HCT116 (cell line): Measurements from ENCODE around the gene DOCK3. TPM values are rescaled to one million over a fixed set of nuclear protein-coding genes. Genes with fewer than 3 reads are reported as not detected.

Experiments
- ATAC-seq: fragments of 200-7000 bp; cut with Tn5 transposase; 2 replicates; pipeline ENCODE4 v1.9.1; 2020; ENCODE audit warnings: mild to moderate bottlenecking, moderate library complexity
- BruUV-seq: library from RNA; stranded (reverse); fragments of 400-500 nt; replicated peaks from 2 replicates; lab custom pipeline; 2021; lab: Mats Ljungman, UMichigan
- CTCF ChIA-PET: fragments of 300-600 bp; sonication (Branson Sonifier 250); formaldehyde crosslinking; loops from one replicate; lab custom pipeline; 2021; ENCODE audit warnings: antibody characterized with exemption; lab: Charles Lee
- POLR2A ChIA-PET: fragments of 300-600, 350-600 bp; sonication (Branson Sonifier 250); formaldehyde crosslinking; loops from one replicate; lab custom pipeline; 2021; ENCODE audit warnings: antibody characterized with exemption; lab: Charles Lee
- RAD21 ChIA-PET, 2 experiments: fragments of 300-600 bp; sonication (Branson Sonifier 250); formaldehyde crosslinking; loops; one replicate each; lab custom pipeline; 2023; ENCODE audit warnings: low total read pairs in 2 of 2; ENCODE audit not compliant: uncharacterized antibody in 2 of 2, unreplicated experiment in 2 of 2, low non-redundant PET in 1 of 2; lab: Charles Lee
- DNase-seq: peaks from one replicate; pipeline ENCODE4 v3.0.0-alpha.2; 2010; ENCODE audit warnings: low read depth, low spot score
- H2AFZ ChIP-seq: fragments of 200-600 bp; shearing (Covaris generic), sonication (generic); 2 replicates; pipeline ENCODE4 v1.6.1; 2017; ENCODE audit warnings: low read depth, mixed run types, mixed read lengths, antibody characterized with exemption, low read length; ENCODE audit not compliant: poor library complexity, severe bottlenecking
- H3K27ac ChIP-seq: 2 replicates; pipeline ENCODE4 v1.5.1; 2012; ENCODE audit warnings: low read depth, low read length
- H3K27me3 ChIP-seq: fragments of 200-600 bp; sonication (generic); 2 replicates; pipeline ENCODE4 v1.6.1; 2016; ENCODE audit warnings: mixed run types, low read length, mixed read lengths; ENCODE audit not compliant: insufficient read depth
- H3K36me3 ChIP-seq, 2 experiments: fragments of 200-500 bp in 1 of 2; fragments of 200-600 bp in 1 of 2; sonication (Bioruptor generic) in 1 of 2; sonication (generic) in 1 of 2; 2 replicates each; pipeline versions ENCODE4 v1.5.1 to v1.6.1; 2014 to 2016; ENCODE audit warnings: low read length in 2 of 2, inconsistent platforms in 1 of 2, mixed read lengths in 1 of 2, mixed run types in 1 of 2; ENCODE audit not compliant: insufficient read depth in 2 of 2, control insufficient read depth in 1 of 2
- H3K4me1 ChIP-seq, 2 experiments: fragments of 200-600 bp in 1 of 2; sonication (generic) in 1 of 2; 2 replicates each; pipeline versions ENCODE4 v1.5.1 to v1.6.1; 2012 to 2017; ENCODE audit warnings: low read length in 2 of 2, inconsistent platforms in 1 of 2, mild to moderate bottlenecking in 1 of 2, mixed read lengths in 1 of 2, mixed run types in 1 of 2, moderate library complexity in 1 of 2; ENCODE audit not compliant: insufficient read depth in 2 of 2, control insufficient read depth in 1 of 2
- H3K4me2 ChIP-seq: fragments of 200-600 bp; sonication (generic); 2 replicates; pipeline ENCODE4 v1.6.1; 2017; ENCODE audit warnings: mixed run types, low read length, mixed read lengths
- H3K4me3 ChIP-seq, 2 experiments: fragments of 200-600 bp in 1 of 2; sonication (generic) in 1 of 2; replicated peaks in 1 of 2; 2 replicates each; pipeline ENCODE4 v1.5.1; 2011 to 2016; ENCODE audit warnings: low read length in 2 of 2, control low read depth in 1 of 2, low read depth in 1 of 2, mild to moderate bottlenecking in 1 of 2, mixed read lengths in 1 of 2, mixed run types in 1 of 2
- H3K79me2 ChIP-seq: fragments of 200-600 bp; sonication (generic); 2 replicates; pipeline ENCODE4 v1.6.1; 2017; ENCODE audit warnings: mild to moderate bottlenecking, mixed run types, low read length, moderate library complexity, mixed read lengths; ENCODE audit not compliant: insufficient read depth
- H3K9ac ChIP-seq: fragments of 200-600 bp; sonication (generic); 2 replicates; pipeline ENCODE4 v1.6.1; 2016; ENCODE audit warnings: low read length, mixed read lengths
- H3K9me2 ChIP-seq: fragments of 200-600 bp; sonication (generic), shearing (Covaris generic); 2 replicates; pipeline ENCODE4 v1.6.1; 2017; ENCODE audit warnings: mixed run types, mild to moderate bottlenecking, moderate library complexity; ENCODE audit not compliant: insufficient read depth
- H3K9me3 ChIP-seq, 2 experiments: fragments of 200-500 bp in 1 of 2; fragments of 200-600 bp in 1 of 2; sonication (Bioruptor generic) in 1 of 2; sonication (generic) in 1 of 2; 2 replicates each; pipeline ENCODE4 v1.6.1; 2014 to 2017; ENCODE audit warnings: low read length in 2 of 2, mixed read lengths in 2 of 2, inconsistent platforms in 1 of 2, low read depth in 1 of 2, mild to moderate bottlenecking in 1 of 2, mixed run types in 1 of 2, moderate library complexity in 1 of 2; ENCODE audit not compliant: control insufficient read depth in 1 of 2, insufficient read depth in 1 of 2
- H4K20me1 ChIP-seq: fragments of 200-600 bp; sonication (generic), shearing (Covaris generic); 2 replicates; pipeline ENCODE4 v1.6.1; 2017; ENCODE audit warnings: mixed run types, mild to moderate bottlenecking, moderate library complexity; ENCODE audit not compliant: insufficient read depth
- ATF3 ChIP-seq: IDR thresholded peaks from 2 replicates; pipeline ENCODE4 v1.6.1; 2012
- CTCF ChIP-seq, 3 experiments: fragments of 200-600 bp in 1 of 3; sonication (generic) in 1 of 3; IDR thresholded peaks in 2 of 3; conservative IDR thresholded peaks in 1 of 3; 2 replicates each; pipeline ENCODE4 v1.5.1; 2012 to 2017; ENCODE audit warnings: low read depth in 2 of 3, low read length in 2 of 3, antibody characterized with exemption in 1 of 3, borderline replicate concordance in 1 of 3, control low read depth in 1 of 3, mild to moderate bottlenecking in 1 of 3, mixed read lengths in 1 of 3, mixed run types in 1 of 3, moderate library complexity in 1 of 3; ENCODE audit not compliant: insufficient read depth in 1 of 3
- EGR1 ChIP-seq: IDR thresholded peaks from 2 replicates; pipeline ENCODE4 v1.6.1; 2012; ENCODE audit warnings: low read depth
- ELF1 ChIP-seq: IDR thresholded peaks from 2 replicates; pipeline ENCODE4 v1.6.1; 2012; ENCODE audit warnings: low read depth, borderline replicate concordance
- EZH2 ChIP-seq: fragments of 200-600 bp; sonication (generic); IDR thresholded peaks from 2 replicates; pipeline ENCODE4 v1.6.1; 2017; ENCODE audit warnings: antibody characterized with exemption, mixed run types
- FOSL1 ChIP-seq: IDR thresholded peaks from 2 replicates; pipeline ENCODE4 v1.6.1; 2012; ENCODE audit warnings: low read depth
- JUND ChIP-seq: IDR thresholded peaks from 2 replicates; pipeline ENCODE4 v1.6.1; 2012
- MAX ChIP-seq: IDR thresholded peaks from 2 replicates; pipeline ENCODE4 v1.6.1; 2012
- POLR2A ChIP-seq: IDR thresholded peaks from 2 replicates; pipeline ENCODE4 v1.7.0; 2011; ENCODE audit warnings: borderline replicate concordance; ENCODE audit not compliant: insufficient read depth, insufficient read length; ENCODE audit errors: extremely low read depth
- POLR2AphosphoS5 ChIP-seq: IDR thresholded peaks from 2 replicates; pipeline ENCODE4 v1.6.1; 2011; ENCODE audit warnings: mild to moderate bottlenecking, low read depth, low read length, moderate library complexity
- RAD21 ChIP-seq: IDR thresholded peaks from 2 replicates; pipeline ENCODE4 v1.6.1; 2012; ENCODE audit warnings: low read depth, mild to moderate bottlenecking
- REST ChIP-seq: IDR thresholded peaks from 2 replicates; pipeline ENCODE4 v1.6.1; 2012; ENCODE audit warnings: low read depth
- SP1 ChIP-seq: IDR thresholded peaks from 2 replicates; pipeline ENCODE4 v1.6.1; 2012; ENCODE audit warnings: low read depth
- TCF7L2 ChIP-seq: IDR thresholded peaks from 2 replicates; pipeline ENCODE4 v1.7.0; 2011; ENCODE audit warnings: borderline replicate concordance, inconsistent platforms; ENCODE audit not compliant: insufficient read depth, insufficient read length; ENCODE audit errors: extremely low read depth
- YY1 ChIP-seq: IDR thresholded peaks from 2 replicates; pipeline ENCODE4 v1.6.1; 2011; ENCODE audit warnings: low read length, low read depth, moderate library complexity, mild to moderate bottlenecking; ENCODE audit not compliant: insufficient replicate concordance; ENCODE audit errors: extremely low read depth
- ZFX ChIP-seq: fragments of 450-650 bp; IDR thresholded peaks from 2 replicates; pipeline ENCODE4 v1.6.1; 2017
- intact Hi-C: fragments of 100-400 bp; cut with micrococcal nuclease; formaldehyde crosslinking; loops from 2 replicates; pipeline ENCODE4 v1.10.0; 2022
- total RNA-seq: library from RNA; stranded (reverse); gene quantifications from one replicate; pipeline ENCODE4 v1.2.1, GENCODE V29; 2021; ENCODE audit not compliant: unreplicated experiment

The DOCK3 gene
- total RNA-seq, 1 experiment from 2014 or later: 4.2 TPM

GRCh38 chr3:51099794-51100535 lies 425.2 kb downstream of the DOCK3 start:
- no peak overlapping the region for H3K9ac ChIP-seq
- intact Hi-C loops: loop anchor here (1.0 to 2.0 kb wide), 2 partner anchors 272 to 483 kb away; partner anchors contain the start of gene MAPKAPK3
- TF ChIP-seq POLR2A: no peak
- TF ChIP-seq POLR2AphosphoS5: no peak
- TF ChIP-seq MAX: no peak
- no peak for TF ChIP-seq FOSL1
- TF ChIP-seq EGR1: no peak
- peak; percentile 74 to 90 (median 84) for TF ChIP-seq CTCF (IDR thresholded peaks at IDR 0.05 in 2 of 3, conservative IDR thresholded peaks at IDR 0.05 in 1 of 3; ENCODE audit: borderline replicate concordance in 1 of 3, insufficient read depth in 1 of 3, low read depth in 2 of 3, low read length in 2 of 3)
- no peak for TF ChIP-seq TCF7L2
- no peak for TF ChIP-seq REST
- no peak for TF ChIP-seq JUND
- peak; percentile 80 for TF ChIP-seq YY1
- no peak for TF ChIP-seq ZFX
- no peak for TF ChIP-seq EZH2
- TF ChIP-seq RAD21: peak; percentile 66
- no peak for TF ChIP-seq ELF1
- no peak for TF ChIP-seq SP1
- TF ChIP-seq ATF3: no peak
- TF ChIP-seq, all 23 proteins: peak for 3
- ChIA-PET POLR2A (no interaction called here), RAD21 (interaction anchor here (1.0 to 2.2 kb wide), 3 partner anchors 211 to 272 kb away, joined by 4 to 7 read pairs (median 6); no protein-coding TSS in a partner anchor), CTCF (interaction anchor here (0.6 to 2.9 kb wide), 20 partner anchors 9 to 483 kb away, joined by 3 to 46 read pairs (median 4); partner anchors contain the start of genes DOCK3, MANF and MAPKAPK3)
- no TSS peak for BruUV-seq
- Histone ChIP-seq H3K79me2 (no peaks in the 10 kb centered on the region), H4K20me1 (no peaks in the 10 kb centered on the region), H3K4me3 (no peak overlapping the region), H3K9me3 (no peaks in the 10 kb centered on the region), H3K9me2 (no peaks in the 10 kb centered on the region), H3K4me1 (no peaks in the 10 kb centered on the region), H3K27me3 (no peaks in the 10 kb centered on the region), H2AFZ (no peak overlapping the region), H3K36me3 (no peaks in the 10 kb centered on the region), H3K4me2 (no peak overlapping the region), H3K27ac (no peak overlapping the region)
- ATAC-seq (peak; percentile 98), DNase-seq (peak; percentile 41)
